GM23248 (cell line): ENCODE results near the gene ZNF575.

Source experiments
- EZH2 ChIP-seq: fragments of 200-600 bp; sonication (generic); IDR thresholded peaks from 2 replicates; pipeline ENCODE4 v1.6.1; 2018; ENCODE audit warnings: antibody characterized with exemption, mild to moderate bottlenecking; ENCODE audit not compliant: insufficient read depth, poor library complexity, severe bottlenecking
- EZH2phosphoT487 ChIP-seq: fragments of 200-600 bp; sonication (generic); IDR thresholded peaks from 2 replicates; pipeline ENCODE4 v1.6.1; 2018; ENCODE audit warnings: antibody characterized with exemption, moderate library complexity, mild to moderate bottlenecking, low read depth; ENCODE audit not compliant: insufficient read depth

DNA sequence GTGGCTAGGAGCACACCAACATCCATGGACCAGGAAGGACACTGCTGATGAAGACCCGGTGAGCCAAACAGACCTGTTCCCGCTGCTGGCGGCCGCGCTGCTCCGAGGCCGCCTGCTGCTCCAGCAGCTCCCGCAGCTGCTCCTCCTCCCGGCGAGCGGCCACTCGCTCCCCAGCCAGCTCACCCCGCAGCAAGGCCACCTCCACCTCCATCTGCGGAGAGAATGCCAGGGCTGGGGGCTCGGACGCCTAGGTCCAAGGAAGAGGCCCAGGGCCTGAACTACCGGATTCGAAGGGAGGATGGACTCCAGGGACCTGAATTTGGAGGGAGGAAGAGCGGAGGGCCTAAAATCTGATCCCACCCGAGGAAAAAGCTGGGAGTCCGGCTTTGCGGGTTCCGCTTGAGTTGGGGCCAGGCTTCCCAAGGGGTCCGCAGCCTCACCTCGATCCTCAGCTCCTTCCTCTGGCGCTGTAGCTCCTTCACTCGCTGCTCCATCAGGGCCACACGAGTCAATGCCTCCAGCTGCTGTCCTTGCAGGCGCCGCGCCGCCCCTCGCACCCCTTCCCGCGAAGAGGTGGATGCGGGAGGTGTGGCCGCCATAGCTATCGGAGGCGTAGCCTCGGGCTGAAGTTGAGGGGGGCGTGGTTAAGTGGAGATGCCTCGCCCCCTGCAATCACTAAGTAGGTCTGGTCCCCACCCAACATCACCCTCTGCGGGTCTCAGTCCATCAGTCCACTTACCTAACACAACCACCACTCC is 31.1 kb upstream of the ZNF575 start:
- no peak for TF ChIP-seq EZH2
- no peak for TF ChIP-seq EZH2phosphoT487
